Esophagus muscularis mucosa (tissue), 3 donors: ENCODE data around the gene OR51V1.

Source experiments
- POLR2A ChIP-seq: fragments of 450-650 bp; IDR thresholded peaks from one replicate; pipeline ENCODE4 v1.6.1; 2017; ENCODE audit warnings: antibody characterized with exemption, moderate library complexity, mild to moderate bottlenecking, low read depth
- POLR2AphosphoS5 ChIP-seq, 2 donors: sonication (generic); formaldehyde crosslinking; IDR thresholded peaks; one replicate each; pipeline ENCODE4 v1.6.1; 2017; ENCODE audit warnings: antibody characterized with exemption in 2 of 2
- TF ChIP-seq, protein P1 (sequence below), 3 experiments: fragments of 200-600 bp in 2 of 3; fragments of 450-650 bp in 1 of 3; sonication (generic) in 2 of 3; IDR thresholded peaks; one replicate each; pipeline ENCODE4 v1.5.1; 2017 to 2019; ENCODE audit warnings: antibody characterized with exemption in 3 of 3, mild to moderate bottlenecking in 2 of 3, moderate library complexity in 1 of 3

DNA sequence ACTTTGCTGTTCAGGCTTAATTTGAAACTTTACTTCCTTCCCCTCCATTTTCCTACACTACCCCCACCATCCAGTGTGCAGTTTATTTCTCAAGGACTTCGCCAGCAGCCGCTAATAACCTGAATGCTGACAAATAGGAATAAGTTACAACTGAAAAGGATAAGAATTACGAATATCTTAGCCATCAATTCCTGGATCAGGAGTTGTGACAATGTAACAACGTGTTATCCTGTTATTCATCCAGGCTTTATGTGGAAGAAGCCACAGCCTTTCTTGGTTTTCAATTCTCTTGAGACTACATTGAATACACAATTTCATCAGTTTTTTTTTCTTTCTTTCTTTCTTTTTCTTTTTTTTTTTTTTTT is 43.3 kb upstream of the OR51V1 start:
- TF ChIP-seq POLR2A (no peak), POLR2AphosphoS5 (IDR thresholded peaks at IDR 0.05) (no peak)
- TF ChIP-seq, protein P1, sequence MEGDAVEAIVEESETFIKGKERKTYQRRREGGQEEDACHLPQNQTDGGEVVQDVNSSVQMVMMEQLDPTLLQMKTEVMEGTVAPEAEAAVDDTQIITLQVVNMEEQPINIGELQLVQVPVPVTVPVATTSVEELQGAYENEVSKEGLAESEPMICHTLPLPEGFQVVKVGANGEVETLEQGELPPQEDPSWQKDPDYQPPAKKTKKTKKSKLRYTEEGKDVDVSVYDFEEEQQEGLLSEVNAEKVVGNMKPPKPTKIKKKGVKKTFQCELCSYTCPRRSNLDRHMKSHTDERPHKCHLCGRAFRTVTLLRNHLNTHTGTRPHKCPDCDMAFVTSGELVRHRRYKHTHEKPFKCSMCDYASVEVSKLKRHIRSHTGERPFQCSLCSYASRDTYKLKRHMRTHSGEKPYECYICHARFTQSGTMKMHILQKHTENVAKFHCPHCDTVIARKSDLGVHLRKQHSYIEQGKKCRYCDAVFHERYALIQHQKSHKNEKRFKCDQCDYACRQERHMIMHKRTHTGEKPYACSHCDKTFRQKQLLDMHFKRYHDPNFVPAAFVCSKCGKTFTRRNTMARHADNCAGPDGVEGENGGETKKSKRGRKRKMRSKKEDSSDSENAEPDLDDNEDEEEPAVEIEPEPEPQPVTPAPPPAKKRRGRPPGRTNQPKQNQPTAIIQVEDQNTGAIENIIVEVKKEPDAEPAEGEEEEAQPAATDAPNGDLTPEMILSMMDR (IDR thresholded peaks at IDR 0.05): no peak
